Activated CD4-positive, alpha-beta T cell treated with anti-CD3 and anti-CD28 coated beads, Interleukin-2, amount 50 U/mL, for 4 hours (primary cell): ENCODE data around the gene NUDT7.

ENCODE experiments used
- DNase-seq, 2 experiments: peaks; one replicate each; pipeline ENCODE4 v3.0.0-alpha.2; 2020

Gene NUDT7

GRCh38 chr16:77729951-77730350 lies 7.6 kb downstream of the NUDT7 start:
- no peak for DNase-seq

GRCh38 chr16:77732241-77732946 lies 10.1 kb downstream of the NUDT7 start:
- no peak for DNase-seq

- DNase-seq = no peak
Measured at GRCh38 chr16:77736879-77737278, 14.6 kb downstream of the NUDT7 start.

- no peak for DNase-seq
Measured at GRCh38 chr16:77738706-77739558, 16.6 kb downstream of the NUDT7 start.

- DNase-seq = no peak
Measured at GRCh38 chr16:77739559-77739892, 17.2 kb downstream of the NUDT7 start.

GRCh38 chr16:77744141-77744540 lies 21.8 kb downstream of the NUDT7 start:
- no peak for DNase-seq

- no peak for DNase-seq
Measured at GRCh38 chr16:77745972-77746371, 23.7 kb downstream of the NUDT7 start.

- DNase-seq = no peak
Measured at GRCh38 chr16:77748421-77749005, 26.2 kb downstream of the NUDT7 start.

GRCh38 chr16:77749415-77749814 lies 27.1 kb downstream of the NUDT7 start:
- no peak for DNase-seq

- DNase-seq = no peak
Measured at GRCh38 chr16:77758046-77758445, 35.7 kb downstream of the NUDT7 start.

GRCh38 chr16:77758508-77758907 lies 36.2 kb downstream of the NUDT7 start:
- DNase-seq = no peak

GRCh38 chr16:77759201-77759600 lies 36.9 kb downstream of the NUDT7 start:
- DNase-seq = no peak

- DNase-seq = no peak
Measured at GRCh38 chr16:77759821-77760220, 37.5 kb downstream of the NUDT7 start.

GRCh38 chr16:77760800-77761199 lies 38.5 kb downstream of the NUDT7 start:
- DNase-seq = no peak

GRCh38 chr16:77761204-77761603 lies 38.9 kb downstream of the NUDT7 start:
- DNase-seq = no peak

- no peak for DNase-seq
Measured at GRCh38 chr16:77762262-77762661, 39.9 kb downstream of the NUDT7 start.

- no peak for DNase-seq
Measured at GRCh38 chr16:77763994-77764393, 41.7 kb downstream of the NUDT7 start.

GRCh38 chr16:77767211-77767610 lies 44.9 kb downstream of the NUDT7 start:
- no peak for DNase-seq

GRCh38 chr16:77767826-77768225 lies 45.5 kb downstream of the NUDT7 start:
- no peak for DNase-seq

- no peak for DNase-seq
Measured at GRCh38 chr16:77775911-77776909, 53.9 kb downstream of the NUDT7 start.

GRCh38 chr16:77777745-77778144 lies 55.4 kb downstream of the NUDT7 start:
- DNase-seq = no peak

GRCh38 chr16:77780378-77780837 lies 58.1 kb downstream of the NUDT7 start:
- DNase-seq = no peak

GRCh38 chr16:77781091-77781490 lies 58.8 kb downstream of the NUDT7 start:
- DNase-seq = no peak
